Measurements from ENCODE around the gene ZNF786. TPM values are rescaled to one million over a fixed set of nuclear protein-coding genes. Genes with fewer than 3 reads are reported as not detected.
"Not testable (repeated sequence)": the region's sequence is repeated elsewhere in the genome, so short reads cannot be mapped to it uniquely, and the experiment has no call there.

Gene ZNF786
- total RNA-seq, 4 donors from 2014 or later = 1.9 to 6.1 (median 2.7) TPM

- no peak overlapping the region for H3K4me3 ChIP-seq
Measured at GRCh38 chr7:149070372-149071125, 20.0 kb downstream of the ZNF786 start.

GRCh38 chr7:149067869-149068268, 22.6 kb downstream of the ZNF786 start:
- no peak for TF ChIP-seq CTCF (IDR thresholded peaks at IDR 0.05 in 4 of 5, conservative IDR thresholded peaks at IDR 0.05 in 1 of 5)
- TF ChIP-seq POLR2A (IDR thresholded peaks at IDR 0.05) = no peak
- Histone ChIP-seq H3K4me1 (no peaks in the 10 kb centered on the region), H3K27ac (no peak overlapping the region), H3K27me3 (no peaks in the 10 kb centered on the region), H3K36me3 (peaks cover 0 to 30% of the 10 kb centered on the region in 2 donors), H3K9me3 (no peaks in the 10 kb centered on the region), H3K4me3 (no peak overlapping the region)
- intact Hi-C loops (cut with DNase I; ENCODE audit: low total_unique reads) = loop anchor here (2.0 kb wide), 1 partner anchor 59 kb away; the partner anchor contains the start of gene ZNF425
- no peak for DNase-seq
- in situ Hi-C loops (cut with MboI; ENCODE audit: low sequenced_read_pairs in 4 of 4) = no loop called here
- ATAC-seq = no peak

More at GRCh38 chr7:149070372-149071125, 20.0 kb downstream of the ZNF786 start:
- no peak overlapping the region for H3K27ac ChIP-seq
- no peaks in the 10 kb centered on the region for H3K9me3 ChIP-seq
- ATAC-seq (no peak), DNase-seq (no peak)
- intact Hi-C loops (cut with DNase I; ENCODE audit: low total_unique reads) (no loop called here), in situ Hi-C loops (cut with MboI; ENCODE audit: low sequenced_read_pairs in 4 of 4) (no loop called here)
- no peak for TF ChIP-seq CTCF (IDR thresholded peaks at IDR 0.05 in 4 of 5, conservative IDR thresholded peaks at IDR 0.05 in 1 of 5)
- TF ChIP-seq POLR2A (IDR thresholded peaks at IDR 0.05) = no peak
- no peaks in the 10 kb centered on the region for H3K27me3 ChIP-seq
- peaks cover 0 to 31% of the 10 kb centered on the region in 2 donors for H3K36me3 ChIP-seq
- H3K4me1 ChIP-seq = no peaks in the 10 kb centered on the region

- no peak for TF ChIP-seq POLR2A (IDR thresholded peaks at IDR 0.05)
- H3K27ac ChIP-seq = no peak overlapping the region
- no peaks in the 10 kb centered on the region for H3K27me3 ChIP-seq
- DNase-seq (no peak), ATAC-seq (no peak)
- no peak overlapping the region for H3K4me3 ChIP-seq
- in situ Hi-C loops (cut with MboI; ENCODE audit: low sequenced_read_pairs in 4 of 4) = no loop called here
- no peaks in the 10 kb centered on the region for H3K9me3 ChIP-seq
- H3K4me1 ChIP-seq = no peaks in the 10 kb centered on the region
- no peaks in the 10 kb centered on the region for H3K36me3 ChIP-seq
- intact Hi-C loops (cut with DNase I; ENCODE audit: low total_unique reads) = no loop called here
Measured at GRCh38 chr7:149063476-149063875, 27.0 kb downstream of the ZNF786 start.

GRCh38 chr7:149062217-149062899, 28.2 kb downstream of the ZNF786 start:
- H3K27ac ChIP-seq; ATAC-seq; H3K36me3 ChIP-seq; H3K27me3 ChIP-seq; in situ Hi-C loops (cut with MboI; ENCODE audit: low sequenced_read_pairs in 4 of 4); DNase-seq; H3K9me3 ChIP-seq; H3K4me1 ChIP-seq; H3K4me3 ChIP-seq; intact Hi-C loops (cut with DNase I; ENCODE audit: low total_unique reads): not testable (repeated sequence)

GRCh38 chr7:149060156-149060555, 30.4 kb downstream of the ZNF786 start:
- TF ChIP-seq POLR2A (IDR thresholded peaks at IDR 0.05) = no peak
- TF ChIP-seq CTCF (IDR thresholded peaks at IDR 0.05 in 4 of 5, conservative IDR thresholded peaks at IDR 0.05 in 1 of 5) = no peak
- in situ Hi-C loops (cut with MboI; ENCODE audit: low sequenced_read_pairs in 4 of 4) = no loop called here

More at GRCh38 chr7:149060156-149060555, 30.4 kb downstream of the ZNF786 start:
- no peaks in the 10 kb centered on the region for H3K9me3 ChIP-seq
- no peaks in the 10 kb centered on the region for H3K4me1 ChIP-seq
- H3K4me3 ChIP-seq = no peak overlapping the region
- H3K27ac ChIP-seq = no peak overlapping the region
- H3K27me3 ChIP-seq = no peaks in the 10 kb centered on the region
- DNase-seq (no peak), ATAC-seq (no peak)
- no peaks in the 10 kb centered on the region for H3K36me3 ChIP-seq
- intact Hi-C loops (cut with DNase I; ENCODE audit: low total_unique reads) = no loop called here
